Heart left ventricle (tissue), 13 donors: ENCODE data around the gene LNP1.

Experiments
- CTCF ChIP-seq, 12 donors: fragments of 200-600 bp; sonication (generic) in 4 of 12; IDR thresholded peaks; one replicate each; pipeline versions ENCODE4 v1.5.0 to v1.8.0; 2018 to 2022; ENCODE audit warnings: antibody characterized with exemption in 12 of 12, mild to moderate bottlenecking in 5 of 12
- POLR2A ChIP-seq, 2 donors: fragments of 450-650 bp; IDR thresholded peaks; one replicate each; pipeline ENCODE4 v1.6.1; 2017; ENCODE audit warnings: antibody characterized with exemption in 2 of 2, mild to moderate bottlenecking in 2 of 2, moderate library complexity in 2 of 2
- donor health status: ischemic (EF 13 %, LVEDD 7.1; RV severe dilation, severe dysfunction).
- donor health status: DM: no; HTN: yes; CAD: no.
- donor health status: DM: no; HTN: no; CAD: no.
- donor health status: ischemic (EF 25% LVEDD 6.9; RV normal size, moderate dysfunction).
- donor health status: ischemic (EF 25% LVEDD 5.7; RV mildly dilated, moderate dysfunction).
- donor health status: ischemic (EF 35%, LVEDD 5.7; RV mildly dilated, moderate dysfunction).
- donor health status: nonischemic (EF 11% LVEDD 7.7; RV severe dilation, severe dysfunction).
- donor health status: DM: yes; HTN: yes; CAD: no.
- donor health status: PGD.
- donor health status: ischemic (EF 29% LVEDD 5.4; RV normal size, mild dysfunction).
- donor health status: nonischemic (EF 23%, LVEDD 6.1; RV moderate dilation, normal function).

DNA sequence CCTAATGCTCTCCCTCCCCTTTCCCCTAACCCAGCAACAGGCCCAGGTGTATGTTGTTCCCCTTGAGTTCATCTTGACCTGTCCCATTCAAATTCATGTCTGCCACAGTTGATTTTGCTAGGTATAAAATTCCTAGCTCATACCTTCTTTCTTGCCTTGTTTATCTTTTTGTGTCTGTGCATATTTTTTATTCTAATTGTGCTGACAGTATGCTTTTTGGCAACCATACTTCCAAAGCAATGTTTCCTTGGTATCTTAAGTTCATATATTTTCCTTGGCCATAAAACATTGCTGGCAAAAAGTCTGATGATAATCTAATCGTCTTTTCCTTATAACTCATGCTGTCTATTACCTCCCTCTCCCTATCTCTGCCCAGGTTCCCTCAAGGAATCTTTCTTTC lies 15.5 kb downstream of the LNP1 start:
- TF ChIP-seq CTCF (IDR thresholded peaks at IDR 0.05) (no peak), POLR2A (IDR thresholded peaks at IDR 0.05) (no peak)
